Skin of body (tissue), 2 donors: ENCODE results near the gene EFCC1. TPM values are rescaled to one million over a fixed set of nuclear protein-coding genes. Genes with fewer than 3 reads are reported as not detected.
A peak's percentile ranks its signal among the peaks of the same experiment; 100 is the strongest.

Source experiments
- DNase-seq: peaks from one replicate; lab custom pipeline; 2025; lab: John Stamatoyannopoulos, UW
- total RNA-seq: library from RNA; depleted of rRNA; stranded (reverse); fragments of >200 nt; gene quantifications from one replicate; pipeline ENCODE4 v1.2.3, GENCODE V29; 2014

The EFCC1 gene
- total RNA-seq, 1 donor from 2014 or later = 0.79 TPM

DNA sequence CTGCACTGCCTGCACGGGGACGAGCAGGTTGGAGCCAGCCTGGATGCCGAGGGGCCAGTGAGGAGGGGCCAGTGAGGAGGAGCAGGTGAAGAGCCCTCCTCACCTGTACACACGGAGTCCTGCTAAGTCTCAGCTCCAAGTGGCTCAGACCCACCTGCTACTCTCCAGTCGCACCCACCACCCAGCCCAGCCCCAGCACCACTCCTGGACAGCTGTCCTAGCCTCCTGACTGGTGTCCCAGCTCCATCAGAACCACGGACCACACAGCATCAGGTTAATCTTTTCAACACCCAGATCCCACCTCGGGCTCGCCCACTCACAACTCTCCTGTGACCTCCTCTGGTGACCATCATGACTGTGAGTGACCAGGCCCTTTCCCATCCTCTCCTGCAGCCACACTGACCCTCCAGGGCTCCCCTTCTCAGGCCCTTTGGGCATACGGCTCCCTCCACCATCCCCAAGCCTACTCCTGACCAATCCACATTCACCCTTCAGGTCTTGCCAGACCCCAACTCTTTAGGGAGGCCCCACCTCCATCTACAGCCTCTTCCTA lies 13.8 kb downstream of the EFCC1 start:
- DNase-seq = no peak

GRCh38 chr3:129015388-129016105 lies 14.4 kb downstream of the EFCC1 start:
- DNase-seq = peak; percentile 34

GRCh38 chr3:129016356-129016719 lies 15.2 kb downstream of the EFCC1 start:
- no peak for DNase-seq

GRCh38 chr3:129016720-129017483 lies 15.8 kb downstream of the EFCC1 start:
- no peak for DNase-seq

DNA sequence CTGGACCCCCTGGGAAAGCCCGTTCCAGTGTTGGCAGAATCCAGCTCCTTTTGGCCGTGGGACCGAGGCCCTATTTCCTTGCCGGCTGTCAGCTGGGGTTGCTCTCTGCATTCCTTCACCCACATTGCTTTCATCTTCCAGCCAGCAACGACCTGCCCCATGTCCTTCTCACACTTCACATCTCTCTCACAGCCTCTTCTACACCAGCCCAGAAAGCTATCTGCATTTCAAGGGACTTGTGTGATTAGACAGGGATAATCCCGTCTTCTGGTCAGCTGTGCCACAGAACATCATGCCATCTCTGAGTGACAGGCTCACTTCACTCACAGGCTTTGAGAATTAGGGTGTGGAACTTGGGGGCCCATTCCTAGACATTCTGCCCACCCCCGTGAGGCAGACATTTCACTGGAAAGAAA lies 16.4 kb downstream of the EFCC1 start:
- DNase-seq = no peak

GRCh38 chr3:129018271-129018670 lies 17.2 kb downstream of the EFCC1 start:
- no peak for DNase-seq

DNA sequence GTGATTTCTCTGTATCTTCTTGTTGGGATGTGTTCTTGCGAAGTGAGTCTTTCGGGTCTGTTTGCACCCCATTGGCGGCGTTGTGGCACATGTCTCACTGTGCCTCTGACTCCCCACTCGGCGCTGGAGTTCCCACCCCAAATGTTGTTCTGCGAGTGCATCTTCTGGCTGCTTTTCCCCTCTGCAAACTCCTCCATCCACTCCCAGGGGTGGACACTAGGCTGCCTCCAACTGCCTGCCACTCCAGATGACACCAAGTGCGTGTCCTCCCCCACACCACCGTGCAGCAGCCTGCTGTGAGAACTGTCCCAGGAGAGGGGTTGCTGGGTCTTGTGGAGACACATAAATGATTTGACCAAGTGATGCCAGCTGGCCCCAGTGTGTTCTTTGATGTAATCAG lies 17.6 kb downstream of the EFCC1 start:
- no peak for DNase-seq

DNA sequence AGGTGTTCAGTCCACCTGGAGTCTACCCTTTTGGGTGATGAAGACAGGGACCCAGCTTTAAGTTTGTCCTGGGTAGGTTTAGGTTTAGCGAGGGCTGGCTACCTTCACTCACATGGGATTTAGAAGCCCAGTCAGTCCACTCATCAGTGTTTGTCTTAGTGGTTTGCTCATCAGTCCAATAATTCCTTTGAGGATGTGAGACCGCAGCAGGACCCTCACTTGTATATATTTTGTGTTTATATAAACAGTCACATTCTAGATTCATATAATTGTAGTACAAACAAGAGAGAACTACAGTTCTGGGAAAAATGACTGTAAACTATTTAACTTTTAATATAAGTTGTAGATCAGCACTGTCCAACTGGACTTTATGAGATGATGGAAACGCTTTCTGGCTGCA lies 18.2 kb downstream of the EFCC1 start:
- no peak for DNase-seq

GRCh38 chr3:129020691-129021090 lies 19.6 kb downstream of the EFCC1 start:
- DNase-seq = no peak

DNA sequence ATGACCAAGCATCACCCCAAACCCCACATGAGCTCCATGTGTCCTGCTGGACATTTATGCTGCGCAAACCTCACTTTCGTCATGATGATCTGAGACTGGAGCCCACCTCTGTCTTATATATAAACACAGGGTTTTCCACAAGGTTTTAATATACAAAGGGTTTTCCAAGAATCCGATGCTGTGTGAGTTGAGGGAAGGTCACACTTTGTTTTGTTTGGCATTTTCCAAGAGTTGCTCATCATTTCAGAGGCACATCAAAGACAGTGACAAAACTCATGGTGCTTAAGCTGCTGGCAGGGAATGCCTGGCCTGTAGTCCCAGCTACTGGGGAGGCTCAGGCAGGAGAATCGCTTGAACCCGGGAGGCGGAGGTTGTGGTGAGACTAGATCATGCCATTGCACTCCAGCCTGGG lies 20.0 kb downstream of the EFCC1 start:
- DNase-seq = peak; percentile 19

DNA sequence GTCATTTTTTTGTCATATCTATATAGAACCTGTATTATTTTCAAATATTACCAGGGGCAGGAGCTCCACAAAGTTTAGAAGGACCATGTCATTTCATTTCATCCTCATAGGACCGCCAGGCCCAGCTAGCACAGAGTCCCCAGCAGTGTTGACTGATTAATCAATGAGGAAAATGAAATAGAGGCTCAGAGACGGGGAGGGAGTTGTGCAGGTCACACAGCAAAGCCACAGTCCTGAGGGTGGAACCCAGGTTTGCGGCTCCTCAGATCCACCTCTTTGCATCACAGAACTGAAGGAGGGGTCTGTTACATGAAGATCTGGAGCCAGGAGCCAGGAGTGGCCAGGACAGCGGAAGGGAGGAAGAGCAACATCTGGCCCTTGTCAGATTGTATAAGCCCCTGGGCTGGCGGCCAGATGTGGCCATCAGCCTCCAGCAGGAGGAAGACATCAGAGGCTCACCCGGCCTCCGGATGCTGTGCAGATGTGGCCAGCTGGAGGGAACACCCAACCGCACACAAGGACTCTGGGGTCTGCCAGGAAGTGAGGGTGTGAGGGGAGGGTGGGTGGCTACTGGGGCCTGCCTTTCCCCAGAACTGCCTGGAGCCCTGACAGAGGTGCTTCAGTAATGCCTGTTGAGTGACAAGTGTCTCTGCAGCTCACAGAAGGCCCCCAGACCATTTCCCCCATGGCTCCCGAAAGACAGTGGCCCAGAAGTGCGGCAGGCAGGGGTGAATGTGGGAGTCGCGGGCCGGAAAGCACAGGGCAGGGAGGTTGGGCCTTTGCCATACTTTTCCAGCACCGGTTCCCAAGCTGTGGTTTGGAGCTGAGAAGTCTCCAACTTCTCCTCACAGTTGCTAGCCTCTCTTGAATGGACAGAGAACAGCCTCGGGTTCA lies 21.3 kb downstream of the EFCC1 start:
- peak; percentile 70 for DNase-seq

DNA sequence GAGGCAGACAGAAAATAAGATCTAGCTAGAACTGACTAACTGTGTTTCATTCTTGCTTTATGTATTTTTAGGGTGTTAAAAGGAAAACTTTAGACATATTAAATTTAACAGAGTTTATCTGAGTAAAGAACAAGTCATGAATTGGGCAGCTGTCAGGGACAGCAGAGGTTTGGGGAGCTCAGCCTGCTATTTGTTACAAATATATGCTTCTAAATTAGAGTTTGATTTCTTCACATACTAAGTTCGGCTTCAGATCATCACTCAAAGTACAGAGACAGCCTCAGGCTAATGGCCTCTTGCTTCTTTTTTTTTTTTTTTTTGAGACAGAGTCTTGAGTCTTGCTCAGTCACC lies 21.9 kb downstream of the EFCC1 start:
- no peak for DNase-seq

GRCh38 chr3:129023909-129024308 lies 22.8 kb downstream of the EFCC1 start:
- no peak for DNase-seq

GRCh38 chr3:129025108-129025507 lies 24.0 kb downstream of the EFCC1 start:
- no peak for DNase-seq

GRCh38 chr3:129025691-129026435 lies 24.8 kb downstream of the EFCC1 start:
- peak; percentile 60 for DNase-seq

DNA sequence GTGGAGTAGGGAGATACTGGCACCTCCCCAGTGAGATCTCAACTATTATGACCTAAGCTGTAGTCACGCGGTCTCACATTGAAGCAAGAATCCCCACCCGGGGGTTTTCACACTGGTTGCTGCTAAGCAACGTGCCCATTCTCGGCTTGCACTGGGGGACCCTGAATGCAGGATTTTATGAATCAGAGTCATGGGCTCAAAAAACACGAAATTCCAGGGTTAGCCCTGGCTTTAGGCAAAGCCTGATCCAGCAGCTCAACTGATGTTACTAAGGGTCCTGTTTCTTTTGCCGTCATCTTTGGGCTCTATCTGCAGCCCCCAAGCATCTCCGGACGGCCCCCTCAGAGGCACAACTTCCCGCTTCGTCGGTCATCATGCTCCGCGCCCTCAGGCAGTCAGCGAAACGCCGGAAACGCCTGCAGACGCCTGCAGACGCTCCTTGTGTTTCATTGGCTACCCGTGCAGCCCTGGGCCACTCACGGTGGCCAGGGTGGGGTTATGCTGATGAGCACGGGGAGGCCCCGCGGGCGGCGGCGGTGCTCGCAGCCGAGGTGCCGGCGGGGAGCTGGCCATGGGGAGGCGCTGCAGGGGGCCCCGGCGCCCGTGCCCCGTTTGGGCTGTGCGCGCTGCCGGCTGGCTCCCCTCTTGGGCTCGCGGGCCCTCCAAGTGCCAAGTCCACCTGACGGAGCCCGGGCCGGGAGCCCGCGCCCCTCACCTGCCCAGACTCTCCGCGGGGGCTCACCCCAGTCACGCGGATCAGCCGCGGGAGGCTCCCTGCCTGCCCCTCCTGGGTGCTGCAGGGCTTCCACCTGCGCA lies 25.8 kb downstream of the EFCC1 start:
- peak; percentile 55 for DNase-seq

DNA sequence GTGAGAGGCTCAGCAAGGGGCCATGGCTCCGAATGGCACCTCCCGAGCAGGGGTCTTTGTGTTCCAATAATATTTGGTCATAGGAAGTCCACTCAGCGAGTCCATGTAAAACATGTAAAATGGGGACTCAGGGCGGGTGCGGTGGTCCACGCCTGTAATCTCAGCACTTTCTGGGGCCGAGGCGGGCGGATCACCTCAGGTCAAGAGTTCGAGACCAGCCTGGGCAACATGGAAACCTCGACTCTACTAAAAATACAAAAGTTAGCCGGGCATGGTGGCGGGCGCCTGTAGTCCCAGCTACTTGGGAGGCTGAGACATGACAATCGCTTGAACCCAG lies 26.4 kb downstream of the EFCC1 start:
- DNase-seq = no peak

GRCh38 chr3:129028866-129029265 lies 27.8 kb downstream of the EFCC1 start:
- DNase-seq = no peak

DNA sequence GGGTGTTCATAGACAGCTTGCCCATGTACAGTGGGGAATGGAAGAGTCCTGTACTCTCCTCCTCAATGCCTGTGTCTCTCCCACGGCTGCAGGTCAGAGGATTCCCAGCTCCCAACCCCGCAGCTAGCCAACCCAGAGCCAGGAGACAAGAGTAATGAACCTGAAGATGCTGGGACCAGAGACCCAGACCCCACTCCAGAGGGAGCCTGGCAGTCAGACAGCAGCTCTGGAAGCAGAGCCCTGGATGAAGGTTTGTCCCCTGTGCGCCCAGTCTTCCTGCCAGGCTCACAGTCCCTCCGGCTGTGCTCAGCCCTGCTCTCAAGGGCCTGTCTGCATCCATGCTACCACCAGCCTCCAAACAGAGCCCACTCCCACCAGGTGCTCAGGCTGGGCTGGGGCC lies 29.5 kb downstream of the EFCC1 start:
- DNase-seq = no peak

- DNase-seq = no peak
These were observed 30.5 kb downstream of the EFCC1 start for GRCh38 chr3:129031476-129032215.
